Measurements from ENCODE around the gene NAALADL2.

- no peak for TF ChIP-seq CTCF (IDR thresholded peaks at IDR 0.05; ENCODE audit: poor library complexity)
- TF ChIP-seq EZH2 (IDR thresholded peaks at IDR 0.05; ENCODE audit: borderline replicate concordance), result no peak
- TF ChIP-seq EZH2phosphoT487 (IDR thresholded peaks at IDR 0.05; ENCODE audit: low read depth, severe bottlenecking, unreplicated experiment), result no peak
These were observed 367.3 kb downstream of the NAALADL2 start for GRCh38 chr3:175226444-175226843.

Measured in hepatocyte (in vitro differentiated cells).